WTC11 (cell line): ENCODE measurements around the gene DOCK1. TPM values are rescaled to one million over a fixed set of nuclear protein-coding genes. Genes with fewer than 3 reads are reported as not detected.

ENCODE experiments used
- ATAC-seq: fragments of 200-7000 bp; cut with Tn5 transposase; 2 replicates; pipeline ENCODE4 v1.10.0; 2021; ENCODE audit warnings: mild to moderate bottlenecking, moderate library complexity
- CTCF ChIA-PET: fragments of 300-600 bp; sonication (Branson Sonifier 250); formaldehyde crosslinking; loops from one replicate; lab custom pipeline; 2021; ENCODE audit warnings: antibody characterized with exemption; lab: Charles Lee
- POLR2A ChIA-PET: fragments of 350-600 bp; sonication (Branson Sonifier 250); formaldehyde crosslinking; loops from one replicate; lab custom pipeline; 2021; ENCODE audit warnings: antibody characterized with exemption; lab: Charles Lee
- DNase-seq: peaks from one replicate; pipeline ENCODE4 v3.0.0; 2021; ENCODE audit warnings: low spot score
- H3K27ac Mint-ChIP-seq: 2 replicates; pipeline ENCODE4 v1.8.0; 2021; ENCODE audit warnings: mixed read lengths
- H3K27me3 Mint-ChIP-seq: 2 replicates; pipeline ENCODE4 v1.8.0; 2021; ENCODE audit warnings: low read depth, mild to moderate bottlenecking, moderate library complexity, mixed read lengths
- H3K36me3 Mint-ChIP-seq: 2 replicates; pipeline ENCODE4 v1.8.0; 2021; ENCODE audit warnings: mixed read lengths
- H3K4me1 Mint-ChIP-seq: 2 replicates; pipeline ENCODE4 v1.8.0; 2022; ENCODE audit warnings: mixed read lengths
- H3K4me3 Mint-ChIP-seq: 2 replicates; pipeline ENCODE4 v1.8.0; 2021; ENCODE audit warnings: mild to moderate bottlenecking, moderate library complexity, mixed read lengths
- H3K9me3 Mint-ChIP-seq: 2 replicates; pipeline ENCODE4 v1.8.0; 2021; ENCODE audit warnings: mixed read lengths
- ELF4 ChIP-seq: sonication (generic); formaldehyde crosslinking; IDR thresholded peaks from 2 replicates; pipeline ENCODE4 v1.8.1; 2022; ENCODE audit warnings: low read depth, mild to moderate bottlenecking, moderate library complexity, missing genetic modification reagents
- ESRRA ChIP-seq: sonication (generic); formaldehyde crosslinking; IDR thresholded peaks from 2 replicates; pipeline ENCODE4 v1.8.1; 2022; ENCODE audit warnings: mild to moderate bottlenecking, missing genetic modification reagents, borderline replicate concordance
- GTF2I ChIP-seq: fragments of 250-450 bp; sonication (Bioruptor Pico); conservative IDR thresholded peaks from 2 replicates; pipeline ENCODE4 v1.4.0; 2021; ENCODE audit warnings: mild to moderate bottlenecking
- NFYB ChIP-seq: sonication (generic); formaldehyde crosslinking; conservative IDR thresholded peaks from 2 replicates; pipeline ENCODE4 v1.8.0; 2022; ENCODE audit warnings: low read depth, missing genetic modification reagents
- RELA ChIP-seq: sonication (generic); formaldehyde crosslinking; IDR thresholded peaks from 2 replicates; pipeline ENCODE4 v1.8.1; 2022; ENCODE audit warnings: missing genetic modification reagents, mild to moderate bottlenecking, borderline replicate concordance
- ZBTB21 ChIP-seq: sonication (generic); formaldehyde crosslinking; IDR thresholded peaks from 2 replicates; pipeline ENCODE4 v1.8.1; 2023; ENCODE audit warnings: mild to moderate bottlenecking, missing genetic modification reagents, borderline replicate concordance
- ZNF317 ChIP-seq: sonication (generic); formaldehyde crosslinking; IDR thresholded peaks from 2 replicates; pipeline ENCODE4 v1.8.1; 2023; ENCODE audit warnings: low read depth, mild to moderate bottlenecking, moderate library complexity, missing genetic modification reagents, borderline replicate concordance
- total RNA-seq: library from RNA; stranded (reverse); gene quantifications from 3 replicates; pipeline ENCODE4 v1.2.3, GENCODE V29; 2021
- TF ChIP-seq, protein P1 (sequence below): sonication (generic); formaldehyde crosslinking; IDR thresholded peaks from 2 replicates; pipeline ENCODE4 v1.8.0; 2023; ENCODE audit warnings: missing genetic modification reagents, mild to moderate bottlenecking, borderline replicate concordance
- TF ChIP-seq, protein P2 (sequence below): sonication (generic); formaldehyde crosslinking; IDR thresholded peaks from 2 replicates; pipeline ENCODE4 v1.8.1; 2023; ENCODE audit warnings: mild to moderate bottlenecking, moderate library complexity, missing genetic modification reagents
- TF ChIP-seq, protein P3 (sequence below): sonication (generic); formaldehyde crosslinking; IDR thresholded peaks from 2 replicates; pipeline ENCODE4 v1.8.1; 2022; ENCODE audit warnings: missing genetic modification reagents, borderline replicate concordance
- TF ChIP-seq, protein P4 (sequence below): sonication (generic); formaldehyde crosslinking; IDR thresholded peaks from 2 replicates; pipeline ENCODE4 v1.8.0; 2023; ENCODE audit warnings: missing genetic modification reagents
- TF ChIP-seq, protein P5 (sequence below): fragments of 250-450 bp; sonication (Bioruptor Pico); IDR thresholded peaks from 2 replicates; pipeline ENCODE4 v1.9.0; 2021; ENCODE audit warnings: mild to moderate bottlenecking
- TF ChIP-seq, protein P6 (sequence below): sonication (generic); formaldehyde crosslinking; IDR thresholded peaks from 2 replicates; pipeline ENCODE4 v1.8.1; 2022; ENCODE audit warnings: low read depth, missing genetic modification reagents, borderline replicate concordance

Gene DOCK1
- total RNA-seq, 1 experiment from 2014 or later: 52.1 TPM

DNA sequence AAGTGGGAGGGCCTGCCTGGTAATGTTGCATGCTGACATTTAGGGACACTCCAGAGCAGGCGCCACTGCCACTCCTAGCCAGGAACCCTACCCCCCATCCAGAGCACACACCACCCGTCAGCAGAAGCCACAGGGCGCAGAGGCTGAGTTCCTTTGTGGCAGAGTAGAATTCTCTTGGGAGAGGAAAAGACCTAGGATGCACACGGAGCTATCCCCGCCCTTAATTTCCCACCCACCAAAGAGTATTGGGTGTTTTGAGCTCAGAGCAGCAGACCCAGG lies 291.9 kb downstream of the DOCK1 start:
- ATAC-seq (no peak), DNase-seq (no peak)
- no peaks in the 10 kb centered on the region for H3K36me3 Mint-ChIP-seq
- H3K4me3 Mint-ChIP-seq: peak overlapping the region; percentile 75
- H3K27me3 Mint-ChIP-seq: peaks cover 36% of the 10 kb centered on the region
- ChIA-PET POLR2A (interaction anchor here (0.9 kb wide), 1 partner anchor 47 kb away, joined by 3 read pairs; no protein-coding TSS in a partner anchor), CTCF (interaction anchor here (0.7 to 2.1 kb wide), 6 partner anchors 18 to 657 kb away, joined by 3 to 11 read pairs (median 4); no protein-coding TSS in a partner anchor)
- peaks cover 24% of the 10 kb centered on the region for H3K4me1 Mint-ChIP-seq
- H3K27ac Mint-ChIP-seq: no peak overlapping the region
- TF ChIP-seq, protein P1, sequence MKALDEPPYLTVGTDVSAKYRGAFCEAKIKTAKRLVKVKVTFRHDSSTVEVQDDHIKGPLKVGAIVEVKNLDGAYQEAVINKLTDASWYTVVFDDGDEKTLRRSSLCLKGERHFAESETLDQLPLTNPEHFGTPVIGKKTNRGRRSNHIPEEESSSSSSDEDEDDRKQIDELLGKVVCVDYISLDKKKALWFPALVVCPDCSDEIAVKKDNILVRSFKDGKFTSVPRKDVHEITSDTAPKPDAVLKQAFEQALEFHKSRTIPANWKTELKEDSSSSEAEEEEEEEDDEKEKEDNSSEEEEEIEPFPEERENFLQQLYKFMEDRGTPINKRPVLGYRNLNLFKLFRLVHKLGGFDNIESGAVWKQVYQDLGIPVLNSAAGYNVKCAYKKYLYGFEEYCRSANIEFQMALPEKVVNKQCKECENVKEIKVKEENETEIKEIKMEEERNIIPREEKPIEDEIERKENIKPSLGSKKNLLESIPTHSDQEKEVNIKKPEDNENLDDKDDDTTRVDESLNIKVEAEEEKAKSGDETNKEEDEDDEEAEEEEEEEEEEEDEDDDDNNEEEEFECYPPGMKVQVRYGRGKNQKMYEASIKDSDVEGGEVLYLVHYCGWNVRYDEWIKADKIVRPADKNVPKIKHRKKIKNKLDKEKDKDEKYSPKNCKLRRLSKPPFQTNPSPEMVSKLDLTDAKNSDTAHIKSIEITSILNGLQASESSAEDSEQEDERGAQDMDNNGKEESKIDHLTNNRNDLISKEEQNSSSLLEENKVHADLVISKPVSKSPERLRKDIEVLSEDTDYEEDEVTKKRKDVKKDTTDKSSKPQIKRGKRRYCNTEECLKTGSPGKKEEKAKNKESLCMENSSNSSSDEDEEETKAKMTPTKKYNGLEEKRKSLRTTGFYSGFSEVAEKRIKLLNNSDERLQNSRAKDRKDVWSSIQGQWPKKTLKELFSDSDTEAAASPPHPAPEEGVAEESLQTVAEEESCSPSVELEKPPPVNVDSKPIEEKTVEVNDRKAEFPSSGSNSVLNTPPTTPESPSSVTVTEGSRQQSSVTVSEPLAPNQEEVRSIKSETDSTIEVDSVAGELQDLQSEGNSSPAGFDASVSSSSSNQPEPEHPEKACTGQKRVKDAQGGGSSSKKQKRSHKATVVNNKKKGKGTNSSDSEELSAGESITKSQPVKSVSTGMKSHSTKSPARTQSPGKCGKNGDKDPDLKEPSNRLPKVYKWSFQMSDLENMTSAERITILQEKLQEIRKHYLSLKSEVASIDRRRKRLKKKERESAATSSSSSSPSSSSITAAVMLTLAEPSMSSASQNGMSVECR (CRISPR knock-in tag): no peak
- TF ChIP-seq GTF2I (no peak), NFYB (CRISPR knock-in tag) (no peak), ZNF317 (no peak), ESRRA (no peak), ELF4 (CRISPR knock-in tag) (no peak), ZBTB21 (CRISPR knock-in tag) (no peak), RELA (no peak)
- TF ChIP-seq, protein P2, sequence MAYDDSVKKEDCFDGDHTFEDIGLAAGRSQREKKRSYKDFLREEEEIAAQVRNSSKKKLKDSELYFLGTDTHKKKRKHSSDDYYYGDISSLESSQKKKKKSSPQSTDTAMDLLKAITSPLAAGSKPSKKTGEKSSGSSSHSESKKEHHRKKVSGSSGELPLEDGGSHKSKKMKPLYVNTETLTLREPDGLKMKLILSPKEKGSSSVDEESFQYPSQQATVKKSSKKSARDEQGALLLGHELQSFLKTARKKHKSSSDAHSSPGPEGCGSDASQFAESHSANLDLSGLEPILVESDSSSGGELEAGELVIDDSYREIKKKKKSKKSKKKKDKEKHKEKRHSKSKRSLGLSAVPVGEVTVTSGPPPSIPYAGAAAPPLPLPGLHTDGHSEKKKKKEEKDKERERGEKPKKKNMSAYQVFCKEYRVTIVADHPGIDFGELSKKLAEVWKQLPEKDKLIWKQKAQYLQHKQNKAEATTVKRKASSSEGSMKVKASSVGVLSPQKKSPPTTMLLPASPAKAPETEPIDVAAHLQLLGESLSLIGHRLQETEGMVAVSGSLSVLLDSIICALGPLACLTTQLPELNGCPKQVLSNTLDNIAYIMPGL (CRISPR knock-in tag): no peak
- TF ChIP-seq, protein P3, sequence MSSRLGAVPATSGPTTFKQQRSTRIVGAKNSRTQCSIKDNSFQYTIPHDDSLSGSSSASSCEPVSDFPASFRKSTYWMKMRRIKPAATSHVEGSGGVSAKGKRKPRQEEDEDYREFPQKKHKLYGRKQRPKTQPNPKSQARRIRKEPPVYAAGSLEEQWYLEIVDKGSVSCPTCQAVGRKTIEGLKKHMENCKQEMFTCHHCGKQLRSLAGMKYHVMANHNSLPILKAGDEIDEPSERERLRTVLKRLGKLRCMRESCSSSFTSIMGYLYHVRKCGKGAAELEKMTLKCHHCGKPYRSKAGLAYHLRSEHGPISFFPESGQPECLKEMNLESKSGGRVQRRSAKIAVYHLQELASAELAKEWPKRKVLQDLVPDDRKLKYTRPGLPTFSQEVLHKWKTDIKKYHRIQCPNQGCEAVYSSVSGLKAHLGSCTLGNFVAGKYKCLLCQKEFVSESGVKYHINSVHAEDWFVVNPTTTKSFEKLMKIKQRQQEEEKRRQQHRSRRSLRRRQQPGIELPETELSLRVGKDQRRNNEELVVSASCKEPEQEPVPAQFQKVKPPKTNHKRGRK (CRISPR knock-in tag): no peak
- TF ChIP-seq, protein P4, sequence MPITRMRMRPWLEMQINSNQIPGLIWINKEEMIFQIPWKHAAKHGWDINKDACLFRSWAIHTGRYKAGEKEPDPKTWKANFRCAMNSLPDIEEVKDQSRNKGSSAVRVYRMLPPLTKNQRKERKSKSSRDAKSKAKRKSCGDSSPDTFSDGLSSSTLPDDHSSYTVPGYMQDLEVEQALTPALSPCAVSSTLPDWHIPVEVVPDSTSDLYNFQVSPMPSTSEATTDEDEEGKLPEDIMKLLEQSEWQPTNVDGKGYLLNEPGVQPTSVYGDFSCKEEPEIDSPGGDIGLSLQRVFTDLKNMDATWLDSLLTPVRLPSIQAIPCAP (CRISPR knock-in tag): no peak
- TF ChIP-seq, protein P5, sequence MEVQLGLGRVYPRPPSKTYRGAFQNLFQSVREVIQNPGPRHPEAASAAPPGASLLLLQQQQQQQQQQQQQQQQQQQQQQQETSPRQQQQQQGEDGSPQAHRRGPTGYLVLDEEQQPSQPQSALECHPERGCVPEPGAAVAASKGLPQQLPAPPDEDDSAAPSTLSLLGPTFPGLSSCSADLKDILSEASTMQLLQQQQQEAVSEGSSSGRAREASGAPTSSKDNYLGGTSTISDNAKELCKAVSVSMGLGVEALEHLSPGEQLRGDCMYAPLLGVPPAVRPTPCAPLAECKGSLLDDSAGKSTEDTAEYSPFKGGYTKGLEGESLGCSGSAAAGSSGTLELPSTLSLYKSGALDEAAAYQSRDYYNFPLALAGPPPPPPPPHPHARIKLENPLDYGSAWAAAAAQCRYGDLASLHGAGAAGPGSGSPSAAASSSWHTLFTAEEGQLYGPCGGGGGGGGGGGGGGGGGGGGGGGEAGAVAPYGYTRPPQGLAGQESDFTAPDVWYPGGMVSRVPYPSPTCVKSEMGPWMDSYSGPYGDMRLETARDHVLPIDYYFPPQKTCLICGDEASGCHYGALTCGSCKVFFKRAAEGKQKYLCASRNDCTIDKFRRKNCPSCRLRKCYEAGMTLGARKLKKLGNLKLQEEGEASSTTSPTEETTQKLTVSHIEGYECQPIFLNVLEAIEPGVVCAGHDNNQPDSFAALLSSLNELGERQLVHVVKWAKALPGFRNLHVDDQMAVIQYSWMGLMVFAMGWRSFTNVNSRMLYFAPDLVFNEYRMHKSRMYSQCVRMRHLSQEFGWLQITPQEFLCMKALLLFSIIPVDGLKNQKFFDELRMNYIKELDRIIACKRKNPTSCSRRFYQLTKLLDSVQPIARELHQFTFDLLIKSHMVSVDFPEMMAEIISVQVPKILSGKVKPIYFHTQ (CRISPR knock-in tag): no peak
- TF ChIP-seq, protein P6, sequence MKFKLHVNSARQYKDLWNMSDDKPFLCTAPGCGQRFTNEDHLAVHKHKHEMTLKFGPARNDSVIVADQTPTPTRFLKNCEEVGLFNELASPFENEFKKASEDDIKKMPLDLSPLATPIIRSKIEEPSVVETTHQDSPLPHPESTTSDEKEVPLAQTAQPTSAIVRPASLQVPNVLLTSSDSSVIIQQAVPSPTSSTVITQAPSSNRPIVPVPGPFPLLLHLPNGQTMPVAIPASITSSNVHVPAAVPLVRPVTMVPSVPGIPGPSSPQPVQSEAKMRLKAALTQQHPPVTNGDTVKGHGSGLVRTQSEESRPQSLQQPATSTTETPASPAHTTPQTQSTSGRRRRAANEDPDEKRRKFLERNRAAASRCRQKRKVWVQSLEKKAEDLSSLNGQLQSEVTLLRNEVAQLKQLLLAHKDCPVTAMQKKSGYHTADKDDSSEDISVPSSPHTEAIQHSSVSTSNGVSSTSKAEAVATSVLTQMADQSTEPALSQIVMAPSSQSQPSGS (CRISPR knock-in tag): no peak
- no peaks in the 10 kb centered on the region for H3K9me3 Mint-ChIP-seq
